ENCODE measurements around the gene ARRB2. TPM values are rescaled to one million over a fixed set of nuclear protein-coding genes. Genes with fewer than 3 reads are reported as not detected.

ARRB2 gene
- total and polyA plus RNA-seq, 2 of the 4 experiments (the other 2 are of a cell fraction) = 3.9 to 10.6 TPM

DNA sequence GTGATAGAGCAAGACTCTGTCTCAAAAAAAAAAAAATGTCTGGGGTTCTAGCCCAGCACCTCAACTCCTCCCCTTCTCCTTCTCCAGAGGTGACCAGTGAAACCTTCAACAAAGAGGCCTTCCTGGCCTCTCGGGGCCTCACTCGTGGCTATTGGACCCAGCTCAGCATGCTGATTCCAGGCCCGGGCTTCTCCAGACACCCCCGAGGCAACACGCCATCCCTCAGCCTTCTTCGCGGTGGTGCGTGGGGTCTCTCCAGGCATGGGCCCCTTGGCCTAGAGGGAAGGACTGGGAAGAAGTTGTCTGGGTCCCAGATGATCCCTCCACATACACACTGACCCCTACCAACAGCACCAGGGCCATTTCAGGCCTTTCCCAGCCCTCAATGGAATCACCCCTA, 32.8 kb downstream of the ARRB2 start:
- H3K4me1 ChIP-seq (ENCODE audit: control insufficient read depth, insufficient read depth, low read length) = peaks cover 8% of the 10 kb centered on the region; the same call in 1 of the 2 replicates
- H3K9ac ChIP-seq (ENCODE audit: low read depth, low read length) = no peak overlapping the region
- no peak overlapping the region for H4K5ac ChIP-seq (ENCODE audit: low read depth, low read length)
- H3K27ac ChIP-seq (ENCODE audit: insufficient read depth, low read length) = no peak overlapping the region
- H2AK9ac ChIP-seq (replicated peaks; ENCODE audit: low read depth, low read length, poor library complexity) = no peak overlapping the region
- ChIA-PET POLR2A (ENCODE audit: unreplicated experiment) (no interaction called here), CTCF (no interaction called here)
- H3K9me1 ChIP-seq (ENCODE audit: insufficient read depth, low read length) = no peaks in the 10 kb centered on the region
- no peaks in the 10 kb centered on the region for H3K36me3 ChIP-seq (ENCODE audit: control insufficient read depth, insufficient read depth, low read length)
- DNase-seq (no peak), ATAC-seq (ENCODE audit: low read depth) (no peak)
- TF ChIP-seq CHD1 (IDR thresholded peaks at IDR 0.05; ENCODE audit: low read depth, low read length) (no peak), SMC3 (IDR thresholded peaks at IDR 0.05; ENCODE audit: low read depth, low read length) (no peak), CEBPB (IDR thresholded peaks at IDR 0.05; ENCODE audit: low read depth, low read length) (no peak), NFE2L2 (IDR thresholded peaks at IDR 0.05; ENCODE audit: low read depth, low read length) (no peak), MAFK (IDR thresholded peaks at IDR 0.05; ENCODE audit: low read depth, low read length) (no peak), POLR2A (IDR thresholded peaks at IDR 0.05; ENCODE audit: low read depth, low read length) (no peak), BHLHE40 (IDR thresholded peaks at IDR 0.05; ENCODE audit: low read depth, low read length) (no peak), MXI1 (IDR thresholded peaks at IDR 0.05; ENCODE audit: borderline replicate concordance, low read depth, low read length) (no peak), FOS (IDR thresholded peaks at IDR 0.05; ENCODE audit: low read depth, low read length) (no peak), RAD21 (IDR thresholded peaks at IDR 0.05; ENCODE audit: low read length) (no peak), MAZ (IDR thresholded peaks at IDR 0.05; ENCODE audit: borderline replicate concordance, low read depth, low read length) (no peak), RFX5 (IDR thresholded peaks at IDR 0.05; ENCODE audit: low read depth, low read length) (no peak), RCOR1 (IDR thresholded peaks at IDR 0.05; ENCODE audit: insufficient replicate concordance, low read length) (no peak)
- TF ChIP-seq, protein P1, sequence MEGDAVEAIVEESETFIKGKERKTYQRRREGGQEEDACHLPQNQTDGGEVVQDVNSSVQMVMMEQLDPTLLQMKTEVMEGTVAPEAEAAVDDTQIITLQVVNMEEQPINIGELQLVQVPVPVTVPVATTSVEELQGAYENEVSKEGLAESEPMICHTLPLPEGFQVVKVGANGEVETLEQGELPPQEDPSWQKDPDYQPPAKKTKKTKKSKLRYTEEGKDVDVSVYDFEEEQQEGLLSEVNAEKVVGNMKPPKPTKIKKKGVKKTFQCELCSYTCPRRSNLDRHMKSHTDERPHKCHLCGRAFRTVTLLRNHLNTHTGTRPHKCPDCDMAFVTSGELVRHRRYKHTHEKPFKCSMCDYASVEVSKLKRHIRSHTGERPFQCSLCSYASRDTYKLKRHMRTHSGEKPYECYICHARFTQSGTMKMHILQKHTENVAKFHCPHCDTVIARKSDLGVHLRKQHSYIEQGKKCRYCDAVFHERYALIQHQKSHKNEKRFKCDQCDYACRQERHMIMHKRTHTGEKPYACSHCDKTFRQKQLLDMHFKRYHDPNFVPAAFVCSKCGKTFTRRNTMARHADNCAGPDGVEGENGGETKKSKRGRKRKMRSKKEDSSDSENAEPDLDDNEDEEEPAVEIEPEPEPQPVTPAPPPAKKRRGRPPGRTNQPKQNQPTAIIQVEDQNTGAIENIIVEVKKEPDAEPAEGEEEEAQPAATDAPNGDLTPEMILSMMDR (conservative IDR thresholded peaks at IDR 0.05; ENCODE audit: low read depth, low read length) = no peak
- TF ChIP-seq, protein P2, sequence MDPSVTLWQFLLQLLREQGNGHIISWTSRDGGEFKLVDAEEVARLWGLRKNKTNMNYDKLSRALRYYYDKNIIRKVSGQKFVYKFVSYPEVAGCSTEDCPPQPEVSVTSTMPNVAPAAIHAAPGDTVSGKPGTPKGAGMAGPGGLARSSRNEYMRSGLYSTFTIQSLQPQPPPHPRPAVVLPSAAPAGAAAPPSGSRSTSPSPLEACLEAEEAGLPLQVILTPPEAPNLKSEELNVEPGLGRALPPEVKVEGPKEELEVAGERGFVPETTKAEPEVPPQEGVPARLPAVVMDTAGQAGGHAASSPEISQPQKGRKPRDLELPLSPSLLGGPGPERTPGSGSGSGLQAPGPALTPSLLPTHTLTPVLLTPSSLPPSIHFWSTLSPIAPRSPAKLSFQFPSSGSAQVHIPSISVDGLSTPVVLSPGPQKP (IDR thresholded peaks at IDR 0.05; ENCODE audit: borderline replicate concordance, low read depth, low read length) = no peak
- TF ChIP-seq, protein P3, sequence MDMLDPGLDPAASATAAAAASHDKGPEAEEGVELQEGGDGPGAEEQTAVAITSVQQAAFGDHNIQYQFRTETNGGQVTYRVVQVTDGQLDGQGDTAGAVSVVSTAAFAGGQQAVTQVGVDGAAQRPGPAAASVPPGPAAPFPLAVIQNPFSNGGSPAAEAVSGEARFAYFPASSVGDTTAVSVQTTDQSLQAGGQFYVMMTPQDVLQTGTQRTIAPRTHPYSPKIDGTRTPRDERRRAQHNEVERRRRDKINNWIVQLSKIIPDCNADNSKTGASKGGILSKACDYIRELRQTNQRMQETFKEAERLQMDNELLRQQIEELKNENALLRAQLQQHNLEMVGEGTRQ (IDR thresholded peaks at IDR 0.05; ENCODE audit: low read depth, low read length) = no peak
- H2BK5ac ChIP-seq (ENCODE audit: low read depth, low read length, poor library complexity, severe bottlenecking) = no peak overlapping the region
- H3K4me2 ChIP-seq (ENCODE audit: low read depth, low read length) = no peak overlapping the region
- no peak overlapping the region for H3K4me3 ChIP-seq (ENCODE audit: insufficient read depth, low read depth, low read length)
- no peak overlapping the region for H3K4ac ChIP-seq (ENCODE audit: low read depth, low read length)
- H3K56ac ChIP-seq (ENCODE audit: extremely low read depth, insufficient read depth, low read length) = no peak overlapping the region
- no peak overlapping the region for H3K23ac ChIP-seq (ENCODE audit: low read depth, low read length)
- H2BK120ac ChIP-seq (ENCODE audit: low read depth, low read length) = no peak overlapping the region
- H3K18ac ChIP-seq (ENCODE audit: low read depth, low read length) = no peak overlapping the region
- no peak overlapping the region for H4K8ac ChIP-seq (ENCODE audit: low read depth in 2 of 2, low read length in 2 of 2)
- dilution Hi-C loops (cut with HindIII; ENCODE audit: low sequenced_read_pairs, unreplicated experiment) (no loop called here), intact Hi-C loops (cut with micrococcal nuclease) (no loop called here), in situ Hi-C loops (cut with MboI; ENCODE audit: low sequenced_read_pairs) (no loop called here)
- no peak overlapping the region for H2BK15ac ChIP-seq (ENCODE audit: low read depth, low read length)
- no peak overlapping the region for H2BK20ac ChIP-seq (ENCODE audit: low read depth, low read length)
- no peaks in the 10 kb centered on the region for H3K79me1 ChIP-seq (ENCODE audit: low read depth in 1 of 2, low read length in 2 of 2)
- H3K9me3 ChIP-seq (ENCODE audit: control insufficient read depth, insufficient read depth, low read length) = no peaks in the 10 kb centered on the region
- no peak overlapping the region for H3K14ac ChIP-seq (replicated peaks; ENCODE audit: low read depth, low read length)
- no peak overlapping the region for H4K91ac ChIP-seq (ENCODE audit: insufficient read depth, low read depth, low read length)
- H2AK5ac ChIP-seq (ENCODE audit: low read depth, low read length) = no peak overlapping the region
- H4K20me1 ChIP-seq (ENCODE audit: insufficient read depth, low read length) = no peaks in the 10 kb centered on the region
- BruUV-seq (replicated peaks) = no TSS peak
- no CpG with 5 or more reads among the region's 8 CpGs for WGBS, 2 experiments (ENCODE audit: extremely low coverage in 2 of 2, insufficient read length in 1 of 2)
- no peak overlapping the region for H2AFZ ChIP-seq (replicated peaks; ENCODE audit: low read length, poor library complexity)
- peaks cover 79% of the 10 kb centered on the region for H3K27me3 ChIP-seq (ENCODE audit: control insufficient read depth, insufficient read depth, low read length)
